K562 (cell line): ENCODE data around the gene RAMP2.

Experiments
- BCOR ChIP-seq: fragments of 450-650 bp; IDR thresholded peaks from 2 replicates; pipeline ENCODE4 v1.6.1; 2016
- CTCF ChIP-seq, 3 experiments: IDR thresholded peaks in 2 of 3; conservative IDR thresholded peaks in 1 of 3; 2 replicates each; pipeline ENCODE4 v1.5.1; 2011 to 2012; ENCODE audit warnings: low read length in 3 of 3, mild to moderate bottlenecking in 3 of 3, control low read depth in 2 of 3, improper control_type of control experiment in 1 of 3, inconsistent platforms in 1 of 3, low read depth in 1 of 3, mixed read lengths in 1 of 3, moderate library complexity in 1 of 3; ENCODE audit not compliant: insufficient read depth in 2 of 3
- E2F6 ChIP-seq, 2 experiments: IDR thresholded peaks; 2 replicates each; pipeline ENCODE4 v1.6.1; 2011; ENCODE audit warnings: borderline replicate concordance in 1 of 2, control low read depth in 1 of 2, low read depth in 1 of 2, low read length in 1 of 2, mild to moderate bottlenecking in 1 of 2, mixed read lengths in 1 of 2, moderate library complexity in 1 of 2; ENCODE audit not compliant: insufficient read depth in 1 of 2, insufficient read length in 1 of 2, poor library complexity in 1 of 2, severe bottlenecking in 1 of 2; ENCODE audit errors: extremely low read depth in 1 of 2
- EZH2 ChIP-seq: IDR thresholded peaks from 2 replicates; pipeline ENCODE4 v1.6.1; 2012; ENCODE audit warnings: low read depth, mild to moderate bottlenecking, inconsistent platforms, low read length, borderline replicate concordance
- ZNF121 ChIP-seq: sonication (generic); formaldehyde crosslinking; conservative IDR thresholded peaks from 2 replicates; pipeline ENCODE4 v1.8.0; 2022; ENCODE audit warnings: missing genetic modification reagents
- ZNF23 ChIP-seq: fragments of 250-450 bp; sonication (Bioruptor Pico); IDR thresholded peaks from 2 replicates; pipeline ENCODE4 v1.4.0; 2020; ENCODE audit warnings: mild to moderate bottlenecking
- ZNF431 ChIP-seq: sonication (generic); formaldehyde crosslinking; IDR thresholded peaks from 2 replicates; pipeline ENCODE4 v1.8.0; 2022; ENCODE audit warnings: mild to moderate bottlenecking, missing genetic modification reagents
- ZNF76 ChIP-seq: fragments of 250-450 bp; sonication (Bioruptor Pico); IDR thresholded peaks from 2 replicates; pipeline ENCODE4 v1.4.0; 2020; ENCODE audit warnings: mild to moderate bottlenecking, moderate library complexity, borderline replicate concordance

- TF ChIP-seq EZH2 (no peak), ZNF431 (CRISPR knock-in tag) (no peak), BCOR (no peak), ZNF121 (no peak), CTCF (IDR thresholded peaks at IDR 0.05 in 2 of 3, conservative IDR thresholded peaks at IDR 0.05 in 1 of 3; ENCODE audit: insufficient read depth in 2 of 3, low read depth in 1 of 3, low read length in 3 of 3) (no peak), ZNF76 (CRISPR knock-in tag) (no peak), ZNF23 (CRISPR knock-in tag) (no peak), E2F6 (IDR thresholded peaks at IDR 0.05; ENCODE audit: borderline replicate concordance in 1 of 2, extremely low read depth in 1 of 2, insufficient read depth in 1 of 2, insufficient read length in 1 of 2, low read depth in 1 of 2, low read length in 1 of 2, poor library complexity in 1 of 2, severe bottlenecking in 1 of 2) (no peak)
These were observed 11.9 kb downstream of the RAMP2 start for GRCh38 chr17:42772945-42773289.
